ENCODE measurements around the gene PLAGL1.

- TF ChIP-seq CTCF (IDR thresholded peaks at IDR 0.05) (no peak), POLR2A (IDR thresholded peaks at IDR 0.05) (no peak)
Observed at GRCh38 chr6:144033816-144034735, 26.0 kb upstream of the PLAGL1 start.

Data from tibial nerve (tissue), 3 donors.